Spinal cord (tissue), 10 donors: ENCODE results near the gene SLC66A2. TPM values are rescaled to one million over a fixed set of nuclear protein-coding genes. Genes with fewer than 3 reads are reported as not detected.

Source experiments
- DNase-seq, 6 donors: peaks; one replicate each; pipeline versions ENCODE4 v3.0.0 to v3.0.0-alpha.2; 2013 to 2015; ENCODE audit warnings: low spot score in 6 of 6, low read depth in 4 of 6
- H3K27ac ChIP-seq: one replicate; pipeline ENCODE4 v1.5.1; 2013; ENCODE audit warnings: low read depth, low read length, control low read depth
- H3K27me3 ChIP-seq: one replicate; pipeline ENCODE4 v1.6.1; 2013; ENCODE audit warnings: low read length; ENCODE audit not compliant: control insufficient read depth, insufficient read depth
- H3K36me3 ChIP-seq: one replicate; pipeline ENCODE4 v1.6.1; 2013; ENCODE audit warnings: low read length; ENCODE audit not compliant: control insufficient read depth, insufficient read depth
- H3K4me1 ChIP-seq: one replicate; pipeline ENCODE4 v1.6.1; 2013; ENCODE audit warnings: low read length; ENCODE audit not compliant: control insufficient read depth, insufficient read depth
- H3K4me3 ChIP-seq: one replicate; pipeline ENCODE4 v1.5.1; 2013; ENCODE audit warnings: low read depth, low read length, control low read depth
- H3K9me3 ChIP-seq: one replicate; pipeline ENCODE4 v1.6.1; 2013; ENCODE audit warnings: low read length; ENCODE audit not compliant: control insufficient read depth, insufficient read depth
- WGBS: methylation state at CpG from one replicate; pipeline ENCODE4 v1.1.5; 2013; ENCODE audit warnings: missing lambda C conversion rate; ENCODE audit not compliant: insufficient coverage; 5-methylcytosine and 5-hydroxymethylcytosine counted together
- polyA plus RNA-seq, 2 donors: library from polyadenylated mRNA; unstranded; fragments of 120-200 nt; gene quantifications; one replicate each; pipeline ENCODE4 v1.2.1, GENCODE V29; 2013; ENCODE audit not compliant: insufficient read length in 2 of 2
- total RNA-seq, 2 donors: library from RNA; depleted of rRNA in 1 of 2; stranded (reverse); fragments of 120-200 nt in 1 of 2; fragments of >200 nt in 1 of 2; gene quantifications; one replicate each; pipeline versions ENCODE4 v1.2.3 to v1.2.4, GENCODE V29; 2013 to 2014
- donor health status: healthy.

Gene SLC66A2
- total and polyA plus RNA-seq, 4 donors: 26.0 to 68.4 (median 46.2) TPM

DNA sequence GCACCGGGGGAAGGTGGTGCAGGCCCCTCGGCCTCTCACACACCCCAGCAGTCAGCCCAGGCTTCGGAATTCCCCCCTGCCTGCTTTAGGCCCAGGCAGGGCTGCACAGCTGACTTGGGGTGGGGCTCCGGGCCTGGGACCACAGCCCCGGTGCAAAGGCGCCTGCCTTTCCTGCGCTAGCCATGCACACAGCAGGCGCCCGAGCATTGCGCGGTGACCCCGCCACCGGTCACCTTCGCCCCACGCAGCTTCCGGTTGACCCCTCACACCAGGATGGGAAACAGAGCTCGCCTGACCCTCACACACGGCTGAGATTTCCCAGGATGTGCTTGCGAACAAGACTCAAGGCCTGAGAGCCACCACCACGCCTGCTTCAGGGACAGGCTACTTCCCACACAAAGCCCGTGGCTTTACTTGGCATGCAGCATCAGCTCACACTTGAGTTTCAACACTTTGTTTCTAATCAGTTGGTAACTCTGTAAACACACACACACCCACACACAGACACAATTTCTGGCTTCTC lies 46.0 kb downstream of the SLC66A2 start:
- Histone ChIP-seq H3K4me3 (no peak overlapping the region), H3K36me3 (peaks cover 65% of the 10 kb centered on the region), H3K27ac (no peak overlapping the region), H3K4me1 (no peaks in the 10 kb centered on the region), H3K27me3 (no peaks in the 10 kb centered on the region), H3K9me3 (no peaks in the 10 kb centered on the region)
- no peak for DNase-seq
- WGBS: 95% methylated on average over 21 of the region's 21 CpGs

DNA sequence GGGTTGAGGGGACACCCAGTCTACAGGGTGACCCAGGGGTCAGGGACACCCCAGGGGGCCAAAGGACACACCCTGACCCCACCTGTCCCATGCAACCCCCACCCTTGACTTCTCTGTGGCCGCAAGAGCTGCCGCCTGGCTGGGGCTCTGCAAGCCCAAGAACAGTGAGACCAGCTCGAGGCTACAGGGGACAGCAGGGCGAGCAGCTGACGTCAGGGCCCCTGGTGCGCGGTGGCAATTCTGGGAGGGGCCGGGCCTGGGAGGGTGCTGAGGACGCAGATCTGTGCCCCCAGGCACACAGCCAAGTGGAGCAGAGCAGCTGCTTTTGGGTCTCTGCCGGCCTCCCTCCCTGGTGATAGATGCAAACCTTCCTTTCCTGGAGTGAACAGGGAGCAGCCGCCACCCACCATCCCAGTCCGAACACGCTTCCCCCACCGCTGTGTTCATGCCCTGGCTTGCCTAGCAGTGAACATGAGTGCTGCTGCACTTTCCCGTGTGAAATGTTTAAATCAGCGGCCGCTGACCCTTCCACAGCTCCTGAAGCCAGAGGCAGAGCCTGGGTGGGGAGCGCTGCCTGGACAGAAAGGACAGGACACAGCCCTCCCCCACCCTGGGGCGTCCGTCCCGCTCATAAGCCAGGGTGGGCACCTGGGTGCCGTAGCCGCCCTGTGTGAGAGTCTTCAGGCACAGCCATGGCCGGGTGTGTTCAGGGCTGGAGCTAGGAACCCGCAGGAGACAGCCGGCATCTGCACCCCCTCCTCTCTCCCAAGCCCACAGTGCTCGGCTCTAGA lies 46.9 kb downstream of the SLC66A2 start:
- H3K9me3 ChIP-seq: no peaks in the 10 kb centered on the region
- no peaks in the 10 kb centered on the region for H3K4me1 ChIP-seq
- H3K36me3 ChIP-seq: peaks cover 65% of the 10 kb centered on the region
- H3K27ac ChIP-seq: no peak overlapping the region
- H3K27me3 ChIP-seq: no peaks in the 10 kb centered on the region
- no peak for DNase-seq
- 88% methylated on average over 26 of the region's 27 CpGs for WGBS
- H3K4me3 ChIP-seq: no peak overlapping the region

DNA sequence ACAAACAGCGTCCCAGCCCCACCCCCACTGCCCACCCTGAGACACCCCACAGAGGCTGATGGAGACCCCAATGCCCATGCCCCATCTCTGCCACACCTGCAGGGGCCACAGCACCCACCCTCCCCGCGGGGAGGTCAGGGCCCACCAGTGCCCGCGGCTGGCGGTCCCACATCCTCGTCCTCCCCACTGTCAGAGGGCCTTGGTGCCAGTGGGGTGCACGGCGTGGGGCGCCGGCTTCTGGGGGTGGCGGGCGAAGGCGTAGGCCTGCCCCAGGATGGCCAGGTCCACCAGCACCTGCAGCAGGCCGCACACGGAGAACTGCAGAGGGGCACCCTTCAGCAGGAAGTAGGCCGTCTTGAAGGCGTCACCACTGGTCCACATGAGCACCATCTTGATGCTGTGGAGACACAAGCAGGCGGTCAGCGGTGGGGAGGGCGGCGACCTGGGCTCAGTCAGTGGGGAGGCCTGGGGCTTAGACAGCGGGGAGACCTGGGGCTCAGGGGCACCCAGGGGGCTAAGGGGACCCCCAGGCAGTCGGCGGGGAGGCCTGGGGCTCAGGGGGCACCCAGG lies 47.6 kb downstream of the SLC66A2 start:
- no peaks in the 10 kb centered on the region for H3K27me3 ChIP-seq
- 98% methylated on average over 25 of the region's 25 CpGs for WGBS
- no peak for DNase-seq
- H3K4me3 ChIP-seq: no peak overlapping the region
- H3K27ac ChIP-seq: no peak overlapping the region
- no peaks in the 10 kb centered on the region for H3K4me1 ChIP-seq
- H3K36me3 ChIP-seq: peaks cover 66% of the 10 kb centered on the region
- H3K9me3 ChIP-seq: no peaks in the 10 kb centered on the region

DNA sequence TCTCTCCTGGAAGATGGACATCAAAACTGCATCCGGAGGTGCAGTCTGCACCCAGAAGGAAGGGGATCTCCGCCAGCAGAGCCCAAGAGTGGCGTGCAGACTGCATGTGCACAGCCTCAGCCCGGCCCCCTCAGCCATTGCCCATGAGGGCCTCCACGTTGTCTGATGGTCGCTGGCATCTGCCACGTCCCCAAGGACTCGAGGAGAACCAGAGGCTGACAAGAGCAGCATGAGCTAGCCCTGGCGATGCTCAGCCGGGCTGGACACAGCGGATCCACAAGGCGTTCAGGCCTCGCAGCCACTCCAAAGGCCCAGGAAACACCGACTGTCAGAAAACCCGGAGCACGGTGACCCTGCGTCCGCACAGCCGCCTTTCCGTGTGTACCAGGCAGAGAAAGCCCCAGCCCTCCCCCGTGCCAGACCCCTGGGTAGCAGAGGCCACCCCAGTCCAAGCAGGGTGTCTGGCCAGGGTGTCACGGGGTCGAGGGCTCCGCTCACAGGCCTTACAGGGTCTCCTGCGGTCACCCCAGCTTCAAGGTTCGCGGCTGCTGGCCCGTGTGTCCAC lies 48.3 kb downstream of the SLC66A2 start:
- no peaks in the 10 kb centered on the region for H3K4me1 ChIP-seq
- H3K27ac ChIP-seq: no peak overlapping the region
- WGBS: 98% methylated on average over 28 of the region's 28 CpGs
- no peak for DNase-seq
- no peak overlapping the region for H3K4me3 ChIP-seq
- peaks cover 68% of the 10 kb centered on the region for H3K36me3 ChIP-seq
- no peaks in the 10 kb centered on the region for H3K27me3 ChIP-seq
- H3K9me3 ChIP-seq: no peaks in the 10 kb centered on the region

DNA sequence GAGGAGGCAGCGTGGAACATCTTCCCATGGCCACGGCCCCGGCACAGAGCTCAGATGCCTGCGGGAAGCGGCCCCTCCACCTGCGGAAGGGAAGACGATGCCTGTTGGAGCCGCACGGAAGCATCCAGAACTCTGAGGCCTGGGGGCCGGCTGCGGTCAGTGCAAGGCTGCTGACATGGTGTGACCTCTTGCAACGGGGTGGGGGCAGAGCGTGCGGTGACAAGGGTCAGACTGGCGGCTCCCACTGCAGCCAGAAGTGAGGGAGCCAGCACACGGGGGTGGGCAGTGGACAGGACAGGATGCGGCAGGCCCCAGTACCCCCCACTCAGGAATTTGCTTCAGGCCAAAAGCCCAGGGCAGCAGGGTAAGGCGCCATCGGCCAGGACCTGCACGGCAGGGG lies 48.8 kb downstream of the SLC66A2 start:
- Histone ChIP-seq H3K27ac (no peak overlapping the region), H3K27me3 (no peaks in the 10 kb centered on the region), H3K4me1 (no peaks in the 10 kb centered on the region), H3K9me3 (peaks cover 2% of the 10 kb centered on the region), H3K36me3 (peaks cover 68% of the 10 kb centered on the region), H3K4me3 (no peak overlapping the region)
- no peak for DNase-seq
- whole genome bisulfite sequencing: 97% methylated on average over 20 of the region's 20 CpGs

DNA sequence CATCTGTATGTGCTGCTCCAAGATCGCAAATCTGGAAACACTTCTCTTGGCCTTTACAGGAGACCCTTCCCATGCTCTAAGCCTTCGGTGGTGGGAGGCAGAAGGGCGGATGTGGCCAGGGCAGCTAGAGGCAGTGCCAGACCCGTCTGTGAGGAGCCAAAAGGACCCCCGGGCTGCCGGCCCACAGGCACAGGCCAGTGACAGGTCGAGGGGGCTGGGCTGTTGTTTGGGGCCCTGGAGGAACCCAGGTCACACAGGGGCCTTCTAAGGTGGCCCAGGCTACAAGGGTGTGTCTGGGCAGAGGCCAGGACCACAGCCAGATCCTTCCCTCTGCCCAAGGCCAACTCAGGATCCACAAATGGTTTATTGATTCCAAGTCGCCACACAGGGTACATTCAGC lies 49.4 kb downstream of the SLC66A2 start:
- WGBS: 92% methylated on average over 8 of the region's 8 CpGs
- Histone ChIP-seq H3K4me3 (no peak overlapping the region), H3K27me3 (no peaks in the 10 kb centered on the region), H3K27ac (no peak overlapping the region), H3K4me1 (no peaks in the 10 kb centered on the region), H3K36me3 (peaks cover 65% of the 10 kb centered on the region), H3K9me3 (peaks cover 3% of the 10 kb centered on the region)
- no peak for DNase-seq

DNA sequence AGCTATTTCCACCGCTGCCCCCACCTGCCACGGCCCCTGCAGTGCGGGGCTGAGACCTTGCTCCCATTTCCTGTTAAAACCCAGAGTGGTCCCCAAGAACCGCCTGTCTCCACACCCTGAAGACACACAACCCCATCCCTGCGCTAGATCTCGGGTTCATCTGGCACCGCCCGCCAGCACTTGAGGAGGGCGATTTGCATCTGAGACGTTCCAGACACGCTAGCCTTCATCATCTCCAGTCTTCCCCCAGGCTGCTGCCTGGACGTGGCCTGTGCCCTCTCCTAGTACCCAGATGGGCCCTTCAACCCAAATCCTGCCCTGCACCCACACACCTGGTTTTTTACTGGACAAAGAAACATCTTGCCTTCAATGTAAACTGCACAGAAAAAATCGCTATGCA lies 49.8 kb downstream of the SLC66A2 start:
- no peaks in the 10 kb centered on the region for H3K4me1 ChIP-seq
- H3K9me3 ChIP-seq: peaks cover 4% of the 10 kb centered on the region
- peaks cover 65% of the 10 kb centered on the region for H3K36me3 ChIP-seq
- no peak overlapping the region for H3K4me3 ChIP-seq
- H3K27ac ChIP-seq: no peak overlapping the region
- 93% methylated on average over 13 of the region's 13 CpGs for WGBS
- no peaks in the 10 kb centered on the region for H3K27me3 ChIP-seq
- DNase-seq: no peak

DNA sequence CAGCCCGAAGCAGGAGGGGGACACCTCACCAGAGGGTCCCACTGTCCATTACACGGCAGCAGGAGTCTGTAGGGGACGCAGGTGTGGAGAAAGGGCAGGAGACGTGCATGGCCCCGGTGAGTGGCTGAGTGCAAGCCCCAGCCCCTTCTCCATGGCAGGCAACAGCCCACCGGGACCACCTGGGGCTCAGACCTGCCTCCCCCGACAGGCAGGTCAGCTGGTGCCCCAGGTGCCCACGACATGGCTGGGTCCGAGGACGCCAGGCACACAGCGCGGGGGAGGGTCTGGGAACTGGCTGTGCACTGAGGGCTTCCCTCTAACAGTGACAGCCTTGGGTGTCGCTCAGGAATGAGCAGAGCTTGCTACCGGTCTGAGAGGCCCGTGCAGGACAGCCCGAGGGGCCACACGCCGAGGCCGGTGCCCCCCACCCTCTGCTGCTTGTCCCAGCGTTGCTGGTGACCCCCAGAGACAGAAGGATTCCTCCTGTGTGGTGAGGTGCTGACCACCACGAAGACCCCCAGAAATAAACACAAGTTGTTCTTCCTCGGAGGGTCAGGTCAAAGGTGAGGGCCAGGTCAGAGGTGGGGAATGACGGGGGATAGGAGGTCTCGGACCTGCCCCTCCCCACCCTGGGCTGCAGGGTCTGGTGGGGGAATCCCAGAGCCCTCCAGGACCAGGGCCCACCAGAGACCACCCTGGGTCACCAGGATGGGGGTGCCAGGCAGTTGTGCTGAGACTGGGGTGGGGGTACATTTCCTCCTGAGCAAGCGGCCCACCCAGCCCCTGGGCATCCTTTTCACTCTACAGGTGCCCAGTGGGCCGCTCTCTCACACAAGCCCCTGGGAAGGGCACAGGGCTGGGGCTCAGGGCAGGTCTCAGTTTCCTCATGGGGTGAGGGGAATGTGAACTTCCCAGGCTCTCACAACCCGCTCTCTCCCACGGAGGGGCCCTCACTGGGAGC lies 50.6 kb downstream of the SLC66A2 start:
- H3K36me3 ChIP-seq: peaks cover 65% of the 10 kb centered on the region
- no peaks in the 10 kb centered on the region for H3K4me1 ChIP-seq
- H3K4me3 ChIP-seq: no peak overlapping the region
- peaks cover 4% of the 10 kb centered on the region for H3K9me3 ChIP-seq
- 95% methylated on average over 26 of the region's 28 CpGs for WGBS
- no peak overlapping the region for H3K27ac ChIP-seq
- no peak for DNase-seq
- no peaks in the 10 kb centered on the region for H3K27me3 ChIP-seq
